T follicular helper cell (primary cell): ENCODE measurements around the gene FUT8.
"Not testable (repeated sequence)": the region's sequence is repeated elsewhere in the genome, so short reads cannot be mapped to it uniquely, and the experiment has no call there.

Experiments used
- DNase-seq: peaks from one replicate; pipeline ENCODE4 v3.0.0-alpha.2; 2020; ENCODE audit warnings: low read depth

Gene FUT8

DNA sequence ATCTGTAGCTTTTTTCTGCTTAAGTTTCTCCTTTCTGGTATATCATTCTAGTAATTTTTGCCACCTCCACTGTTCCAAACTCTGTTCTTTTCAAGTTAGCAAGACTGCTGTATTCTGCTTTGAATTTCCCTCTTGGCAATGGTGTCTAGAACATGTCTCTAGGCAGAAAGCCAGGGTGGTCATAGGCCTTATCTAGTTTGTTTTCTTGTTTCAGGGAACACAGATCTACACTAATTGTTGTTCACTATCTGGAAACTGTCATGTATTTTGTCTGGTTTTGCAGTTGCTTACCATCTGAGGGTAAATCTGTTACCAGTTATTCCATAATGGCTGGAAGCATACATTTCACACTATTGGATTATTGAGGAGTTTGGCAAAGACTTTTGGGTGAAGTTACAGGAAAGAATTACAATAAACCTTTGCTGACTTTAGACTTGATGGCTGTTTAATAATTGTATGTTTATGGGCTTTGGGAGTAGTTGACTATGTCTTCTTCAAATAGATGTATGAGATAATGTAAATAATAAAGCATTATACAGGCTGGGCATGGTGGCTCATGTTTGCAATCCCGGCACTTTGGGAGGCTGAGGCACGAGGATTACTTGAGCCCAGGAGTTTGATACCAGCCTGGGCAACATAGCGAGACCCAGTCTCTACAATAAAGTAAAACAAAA, 41.4 kb downstream of the FUT8 start:
- no peak for DNase-seq

GRCh38 chr14:65456247-65456646, 43.7 kb downstream of the FUT8 start:
- DNase-seq, result no peak

GRCh38 chr14:65461730-65462129, 49.2 kb downstream of the FUT8 start:
- DNase-seq, result no peak

- no peak for DNase-seq
Measured at GRCh38 chr14:65462411-65462810, 49.9 kb downstream of the FUT8 start.

GRCh38 chr14:65465584-65465983, 53.1 kb downstream of the FUT8 start:
- no peak for DNase-seq

GRCh38 chr14:65467926-65468325, 55.4 kb downstream of the FUT8 start:
- DNase-seq, result not testable (repeated sequence)

DNA sequence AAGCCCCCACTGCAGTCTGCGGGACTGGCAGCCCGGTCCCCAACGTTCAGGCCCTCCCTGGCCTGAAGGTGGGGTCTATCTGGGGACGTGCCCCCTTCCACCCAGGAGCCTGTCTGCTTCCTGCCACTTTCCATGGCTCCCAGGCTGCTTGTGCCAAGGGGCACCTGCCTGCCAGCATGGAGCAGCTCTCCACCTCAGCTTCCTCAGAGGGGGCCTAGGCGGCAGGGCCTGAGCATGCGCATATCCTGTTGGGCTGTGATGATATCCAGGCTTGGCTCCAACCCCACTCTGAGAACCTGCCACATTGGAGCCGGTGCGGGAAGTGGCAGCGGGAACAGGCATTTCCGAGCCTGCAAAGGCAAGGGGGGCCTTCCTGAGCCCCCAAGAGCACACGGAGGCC, 57.4 kb downstream of the FUT8 start:
- DNase-seq, result no peak

DNA sequence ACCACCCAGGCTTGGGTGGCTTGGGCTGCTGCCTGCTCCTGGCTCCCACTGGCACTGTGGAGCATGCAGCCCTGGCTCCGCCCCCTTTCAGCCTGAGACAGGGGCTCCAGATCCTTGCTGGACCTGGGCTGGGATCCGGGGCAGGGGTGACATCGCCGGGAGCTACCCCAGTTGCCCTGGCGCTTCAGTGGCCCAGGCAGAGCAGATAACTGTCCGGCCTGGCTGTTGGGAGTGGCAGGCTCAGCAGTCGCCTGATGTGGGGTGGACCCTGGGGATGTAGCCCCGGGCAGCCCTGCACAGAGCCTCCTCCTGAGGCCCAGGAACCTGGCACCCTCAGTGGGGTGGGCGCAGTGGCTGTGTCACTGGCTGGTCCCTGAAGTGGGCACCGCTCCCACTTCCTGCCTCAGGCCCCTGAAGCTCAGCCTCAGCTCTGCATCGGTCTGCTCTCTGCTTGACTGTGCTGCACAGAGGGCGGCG, 57.9 kb downstream of the FUT8 start:
- no peak for DNase-seq

DNA sequence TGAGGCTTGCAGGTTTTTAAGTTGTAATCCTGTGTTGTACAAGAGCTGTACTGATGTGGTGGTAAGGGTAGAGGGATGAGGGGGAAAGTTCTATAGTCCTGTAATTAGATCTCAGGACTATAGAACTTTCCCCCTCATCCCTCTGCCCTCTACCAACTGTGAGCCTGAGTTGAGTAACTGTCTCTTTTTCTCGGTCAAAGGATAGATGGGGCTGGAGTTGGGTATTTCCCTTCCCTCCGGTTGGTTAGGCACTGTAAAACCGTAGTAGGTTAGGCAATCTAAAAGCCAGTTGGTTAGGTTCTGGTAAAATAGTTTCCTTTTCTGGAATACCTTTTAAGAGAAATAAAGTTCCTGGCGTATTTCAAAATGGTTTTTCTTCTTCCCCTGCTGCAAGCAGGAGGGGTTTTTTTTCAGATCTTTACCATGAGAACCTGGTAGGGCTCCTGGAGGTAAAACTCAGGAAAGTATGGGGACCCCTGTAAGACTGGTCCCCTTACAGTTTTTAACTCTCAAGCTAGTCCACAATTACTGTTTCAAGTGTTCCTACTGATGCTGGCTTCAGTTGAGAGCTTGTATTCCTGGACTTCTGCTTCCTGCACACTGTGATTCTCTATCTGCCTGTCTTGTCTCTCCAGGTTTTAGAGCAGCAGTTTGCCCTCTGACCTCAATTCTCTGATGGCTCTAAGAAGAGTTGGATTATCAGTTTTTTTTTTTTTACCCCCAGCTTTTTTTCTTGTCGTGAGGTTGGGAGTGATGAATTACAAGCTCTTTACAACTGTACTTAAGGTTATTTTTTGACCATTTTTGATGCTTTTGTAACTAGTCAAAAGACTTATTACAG, 58.7 kb downstream of the FUT8 start:
- DNase-seq, result no peak

DNA sequence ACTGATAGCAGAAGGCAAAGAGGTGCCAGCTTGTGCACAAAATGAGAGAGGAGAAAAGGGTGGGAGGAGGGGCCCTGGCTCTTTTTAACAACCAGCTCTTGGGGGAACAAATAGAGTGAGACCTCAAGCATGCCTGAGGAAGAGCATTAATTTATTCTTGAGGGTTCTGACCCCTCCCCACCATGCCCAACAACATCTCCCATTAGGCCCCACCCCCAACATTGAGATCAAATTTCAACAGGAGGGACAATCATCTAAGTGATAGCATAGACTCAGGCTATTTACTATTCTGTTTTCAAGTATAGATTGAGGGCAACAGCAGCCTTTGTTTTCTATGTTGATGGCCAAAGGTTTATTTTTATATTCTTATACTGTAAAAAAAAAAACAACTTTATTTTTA, 59.7 kb downstream of the FUT8 start:
- no peak for DNase-seq

- DNase-seq, result no peak
Measured at GRCh38 chr14:65476273-65476941, 63.9 kb downstream of the FUT8 start.

DNA sequence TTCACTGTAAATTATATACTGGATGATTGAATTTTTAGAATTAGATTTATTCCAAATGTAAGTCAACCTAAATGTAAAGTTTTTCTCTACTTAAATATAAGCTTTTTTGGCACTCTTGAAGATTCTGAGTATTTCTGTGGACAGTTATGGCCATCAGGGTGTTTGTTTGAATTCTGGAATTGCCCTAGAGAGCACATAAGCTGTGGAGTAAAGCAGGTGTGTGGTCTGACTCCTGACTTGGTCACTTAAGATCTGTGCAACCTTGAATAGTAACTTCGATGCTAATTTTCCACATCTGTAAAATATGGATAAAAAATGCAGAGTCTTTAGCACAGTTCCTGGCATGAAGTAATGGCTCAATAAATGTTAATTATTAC, 64.4 kb downstream of the FUT8 start:
- no peak for DNase-seq

DNA sequence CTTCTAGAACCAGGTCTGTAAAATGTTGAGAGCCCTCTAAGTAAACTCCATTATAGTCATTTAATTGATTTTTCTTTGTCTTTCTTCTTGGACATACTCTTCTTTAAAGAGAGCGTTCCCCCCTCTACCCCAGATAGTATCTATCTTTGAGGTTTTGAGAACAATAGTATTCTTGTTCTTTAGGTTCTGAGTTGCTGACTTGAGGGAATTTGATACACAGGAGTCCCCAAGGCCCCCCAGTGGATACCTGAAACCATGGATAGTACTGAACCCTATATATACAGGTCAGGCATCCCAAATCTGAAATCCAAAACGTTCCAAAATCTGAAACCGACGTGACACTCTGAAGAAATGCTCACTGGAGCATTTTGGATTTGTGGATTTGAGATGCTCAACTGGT, 65.5 kb downstream of the FUT8 start:
- DNase-seq, result no peak

DNA sequence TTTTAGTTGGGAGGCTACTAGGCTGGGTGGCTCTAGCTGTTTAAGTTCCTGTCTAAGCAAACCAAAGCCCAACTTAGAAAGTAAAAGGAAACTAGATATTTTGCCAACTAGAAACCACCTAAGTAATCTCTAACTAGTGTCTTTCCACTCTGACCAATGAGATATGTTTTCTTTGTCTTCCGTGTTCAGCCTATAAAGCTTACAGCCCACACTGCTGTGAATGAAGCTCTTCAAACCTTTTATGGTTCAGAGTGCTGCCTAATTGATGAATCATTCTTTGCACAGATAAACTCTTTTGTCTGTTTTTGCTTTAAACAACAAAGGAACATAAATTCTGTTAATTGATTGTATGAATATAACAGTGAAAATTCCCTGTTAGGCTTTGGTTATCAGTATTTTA, 66.1 kb downstream of the FUT8 start:
- DNase-seq, result no peak

- no peak for DNase-seq
Measured at GRCh38 chr14:65479386-65479785, 66.9 kb downstream of the FUT8 start.

- no peak for DNase-seq
Measured at GRCh38 chr14:65482757-65483438, 70.4 kb downstream of the FUT8 start.

DNA sequence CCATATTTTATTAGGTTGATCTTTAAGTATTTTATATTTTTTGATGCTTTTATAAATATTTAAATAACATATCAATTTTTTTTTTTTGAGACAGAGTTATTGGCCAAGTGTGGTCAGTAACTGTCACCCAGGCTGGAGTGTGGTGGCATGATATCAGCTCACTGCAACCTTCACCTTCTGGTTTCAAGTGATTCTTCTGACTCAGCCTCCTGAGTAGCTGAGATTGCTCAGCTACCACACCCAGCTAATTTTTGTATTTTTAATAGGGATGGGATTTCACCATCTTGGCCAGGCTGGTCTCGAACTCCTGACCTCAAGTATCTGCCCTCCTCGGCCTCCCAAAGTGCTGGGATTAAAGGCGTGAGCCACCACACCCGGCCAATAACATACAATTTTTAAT, 71.1 kb downstream of the FUT8 start:
- DNase-seq, result no peak

GRCh38 chr14:65485516-65485915, 73.0 kb downstream of the FUT8 start:
- no peak for DNase-seq

- no peak for DNase-seq
Measured at GRCh38 chr14:65486863-65487262, 74.3 kb downstream of the FUT8 start.

GRCh38 chr14:65487783-65488494, 75.4 kb downstream of the FUT8 start:
- DNase-seq, result no peak

DNA sequence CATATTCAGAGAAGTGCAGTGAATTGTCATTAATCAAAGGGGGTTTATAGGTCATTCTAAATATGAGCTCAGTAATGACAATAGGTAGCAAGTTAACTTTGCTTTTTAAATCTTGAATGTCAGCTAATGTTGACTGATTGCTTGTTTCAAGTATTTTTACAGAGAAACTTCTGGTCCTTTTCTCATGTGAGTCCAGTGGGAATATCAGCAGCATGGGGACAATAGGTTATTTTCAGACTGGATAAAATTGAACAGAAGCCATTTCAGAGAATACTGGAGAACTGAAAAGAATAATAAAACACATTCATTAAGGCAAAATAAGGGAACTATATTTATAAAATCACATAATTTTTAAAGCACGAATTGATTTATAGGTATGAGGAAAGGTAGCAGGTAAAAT, 78.7 kb downstream of the FUT8 start:
- no peak for DNase-seq

- DNase-seq, result no peak
Measured at GRCh38 chr14:65492266-65492665, 79.7 kb downstream of the FUT8 start.
